Measurements from ENCODE around the gene HOXB9. TPM values are rescaled to one million over a fixed set of nuclear protein-coding genes. Genes with fewer than 3 reads are reported as not detected.

The HOXB9 gene
- total and polyA plus RNA-seq, 2 donors (not counting 1 experiment from before 2014, with no cell fraction given) = not detected

DNA sequence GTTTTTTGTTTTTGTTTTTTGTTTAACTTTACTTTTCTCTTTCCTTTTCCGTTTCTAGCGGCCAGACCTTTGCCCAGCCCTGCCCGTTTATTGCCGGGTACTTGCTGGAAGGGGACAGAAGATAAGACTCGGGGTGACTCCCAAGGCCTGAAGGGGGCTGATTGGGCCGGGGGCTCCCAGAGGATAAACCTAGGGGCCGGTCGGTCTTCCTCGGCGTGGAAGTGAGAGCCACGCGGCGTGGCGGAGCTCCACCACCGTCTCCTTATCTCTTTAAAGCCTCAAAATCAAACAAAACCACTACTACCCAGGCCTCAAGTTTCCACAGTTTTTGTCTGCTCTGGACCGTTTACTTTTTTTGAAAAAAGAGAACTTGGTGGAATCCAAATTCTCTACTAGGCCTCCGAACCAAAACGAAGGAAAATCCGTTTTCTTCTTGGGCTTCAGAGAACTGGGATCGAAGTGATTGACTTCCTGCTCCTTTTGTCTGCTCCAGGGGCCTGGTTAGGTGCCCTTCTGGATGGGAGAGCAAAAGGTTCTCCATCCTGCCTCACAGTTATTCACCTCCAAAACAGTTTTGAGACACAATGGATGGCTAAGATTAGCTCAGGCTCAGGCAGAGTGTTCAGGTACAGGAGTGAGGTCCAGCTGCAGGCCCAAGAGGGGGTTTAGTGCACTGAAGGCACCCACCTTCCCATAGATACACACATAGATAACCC lies 8.5 kb upstream of the HOXB9 start:
- Histone ChIP-seq H3K4me1 (ENCODE audit: control insufficient read depth, extremely low read depth, insufficient read depth, low read length) (no peaks in the 10 kb centered on the region), H3K9ac (ENCODE audit: insufficient read depth, low read length) (no peak overlapping the region), H2AFZ (ENCODE audit: low read length) (no peak overlapping the region), H3K36me3 (ENCODE audit: control insufficient read depth, insufficient read depth, low read length) (no peaks in the 10 kb centered on the region), H3K4me3 (replicated peaks in 1 of 4; ENCODE audit: control extremely low read depth in 1 of 4, insufficient read depth in 1 of 4, low read depth in 3 of 4, low read length in 4 of 4) (no peak overlapping the region), H3K4me2 (ENCODE audit: extremely low read depth, insufficient read depth, low read length) (no peak overlapping the region), H3K27me3 (ENCODE audit: control insufficient read depth, insufficient read depth, low read length) (peaks cover 96% of the 10 kb centered on the region), H3K9me3 (ENCODE audit: control insufficient read depth, insufficient read depth, low read depth, low read length) (no peaks in the 10 kb centered on the region), H3K27ac (ENCODE audit: insufficient read depth, low read length) (no peak overlapping the region), H4K20me1 (ENCODE audit: control insufficient read depth, extremely low read depth, insufficient read depth, low read length) (no peaks in the 10 kb centered on the region), H3K79me2 (ENCODE audit: control insufficient read depth, insufficient read depth, low read length) (no peaks in the 10 kb centered on the region)
- no peak for DNase-seq (ENCODE audit: low read depth in 2 of 2)
- TF ChIP-seq EZH2 (IDR thresholded peaks at IDR 0.05; ENCODE audit: low read length, missing control alignments) = no peak
- TF ChIP-seq, protein P1, sequence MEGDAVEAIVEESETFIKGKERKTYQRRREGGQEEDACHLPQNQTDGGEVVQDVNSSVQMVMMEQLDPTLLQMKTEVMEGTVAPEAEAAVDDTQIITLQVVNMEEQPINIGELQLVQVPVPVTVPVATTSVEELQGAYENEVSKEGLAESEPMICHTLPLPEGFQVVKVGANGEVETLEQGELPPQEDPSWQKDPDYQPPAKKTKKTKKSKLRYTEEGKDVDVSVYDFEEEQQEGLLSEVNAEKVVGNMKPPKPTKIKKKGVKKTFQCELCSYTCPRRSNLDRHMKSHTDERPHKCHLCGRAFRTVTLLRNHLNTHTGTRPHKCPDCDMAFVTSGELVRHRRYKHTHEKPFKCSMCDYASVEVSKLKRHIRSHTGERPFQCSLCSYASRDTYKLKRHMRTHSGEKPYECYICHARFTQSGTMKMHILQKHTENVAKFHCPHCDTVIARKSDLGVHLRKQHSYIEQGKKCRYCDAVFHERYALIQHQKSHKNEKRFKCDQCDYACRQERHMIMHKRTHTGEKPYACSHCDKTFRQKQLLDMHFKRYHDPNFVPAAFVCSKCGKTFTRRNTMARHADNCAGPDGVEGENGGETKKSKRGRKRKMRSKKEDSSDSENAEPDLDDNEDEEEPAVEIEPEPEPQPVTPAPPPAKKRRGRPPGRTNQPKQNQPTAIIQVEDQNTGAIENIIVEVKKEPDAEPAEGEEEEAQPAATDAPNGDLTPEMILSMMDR (conservative IDR thresholded peaks at IDR 0.05 in 1 of 2, IDR thresholded peaks at IDR 0.05 in 1 of 2; ENCODE audit: low read depth in 1 of 2, low read length in 2 of 2) = no peak

DNA sequence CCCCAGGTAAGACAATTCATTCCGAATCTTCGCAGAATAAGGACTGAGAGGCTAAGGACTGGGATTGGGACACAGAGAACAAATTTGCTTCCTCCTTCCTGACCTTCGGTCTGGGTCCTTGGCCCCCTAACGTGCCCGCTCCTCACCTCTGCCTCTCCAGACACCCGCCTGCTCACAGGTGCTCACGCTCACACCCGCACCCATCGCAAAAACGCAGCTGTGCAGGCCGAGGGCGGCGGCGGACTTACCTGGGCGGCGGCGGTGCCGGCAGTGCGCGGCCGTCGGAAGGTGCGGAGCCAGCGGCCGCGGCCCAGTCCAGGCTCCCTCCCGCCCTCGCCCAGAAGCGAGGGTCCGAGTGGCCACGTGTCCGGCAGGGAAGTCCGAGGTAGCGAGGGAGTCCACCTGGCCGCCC lies 7.1 kb upstream of the HOXB9 start:
- Histone ChIP-seq H3K9ac (ENCODE audit: insufficient read depth, low read length) (no peak overlapping the region), H3K79me2 (ENCODE audit: control insufficient read depth, insufficient read depth, low read length) (no peaks in the 10 kb centered on the region), H3K9me3 (ENCODE audit: control insufficient read depth, insufficient read depth, low read depth, low read length) (no peaks in the 10 kb centered on the region), H3K27ac (ENCODE audit: insufficient read depth, low read length) (no peak overlapping the region), H4K20me1 (ENCODE audit: control insufficient read depth, extremely low read depth, insufficient read depth, low read length) (no peaks in the 10 kb centered on the region), H3K4me2 (ENCODE audit: extremely low read depth, insufficient read depth, low read length) (no peak overlapping the region), H3K27me3 (ENCODE audit: control insufficient read depth, insufficient read depth, low read length) (peaks cover 96% of the 10 kb centered on the region), H3K36me3 (ENCODE audit: control insufficient read depth, insufficient read depth, low read length) (no peaks in the 10 kb centered on the region), H3K4me1 (ENCODE audit: control insufficient read depth, extremely low read depth, insufficient read depth, low read length) (no peaks in the 10 kb centered on the region), H2AFZ (ENCODE audit: low read length) (no peak overlapping the region), H3K4me3 (replicated peaks in 1 of 4; ENCODE audit: control extremely low read depth in 1 of 4, insufficient read depth in 1 of 4, low read depth in 3 of 4, low read length in 4 of 4) (no peak overlapping the region)
- TF ChIP-seq, protein P1 (conservative IDR thresholded peaks at IDR 0.05 in 1 of 2, IDR thresholded peaks at IDR 0.05 in 1 of 2; ENCODE audit: low read depth in 1 of 2, low read length in 2 of 2) = no peak
- peak; percentile 99 for TF ChIP-seq EZH2 (IDR thresholded peaks at IDR 0.05; ENCODE audit: low read length, missing control alignments)
- DNase-seq (ENCODE audit: low read depth in 2 of 2) = no peak

DNA sequence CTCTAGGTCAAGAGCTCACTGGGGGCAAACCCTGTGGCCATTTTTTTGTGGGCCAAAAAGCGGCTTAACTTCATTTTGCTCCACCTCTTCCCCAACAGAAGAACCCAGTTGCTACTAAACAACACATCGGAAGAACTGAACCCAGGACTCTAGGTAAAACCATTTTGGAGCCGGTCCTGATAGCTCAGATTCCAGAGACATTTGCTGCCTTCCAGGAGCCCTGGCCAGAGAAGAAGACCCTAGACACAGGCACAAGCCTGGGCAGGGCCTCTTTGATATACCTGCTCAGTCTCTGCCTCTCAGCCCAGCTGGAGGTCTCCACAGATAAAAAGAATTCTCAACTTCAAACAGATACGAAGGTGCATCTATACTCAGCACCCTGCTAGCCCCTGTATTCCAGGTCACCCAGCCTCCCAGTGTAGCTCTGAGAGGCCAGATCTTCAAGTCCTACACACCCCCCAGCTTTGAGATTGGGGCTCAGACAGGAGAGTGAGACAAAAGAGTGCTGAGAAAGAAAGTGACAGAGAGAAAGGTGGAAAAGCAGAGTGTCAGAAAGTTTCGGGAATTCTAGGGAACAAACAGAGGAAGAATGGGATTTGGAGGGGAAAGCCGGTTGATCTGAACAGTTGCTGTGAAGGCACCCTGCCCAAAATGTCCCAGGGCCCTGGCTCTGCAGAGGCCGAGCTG lies 6.6 kb upstream of the HOXB9 start:
- DNase-seq (ENCODE audit: low read depth in 2 of 2) = no peak
- Histone ChIP-seq H3K9me3 (ENCODE audit: control insufficient read depth, insufficient read depth, low read depth, low read length) (no peaks in the 10 kb centered on the region), H3K4me3 (replicated peaks in 1 of 4; ENCODE audit: control extremely low read depth in 1 of 4, insufficient read depth in 1 of 4, low read depth in 3 of 4, low read length in 4 of 4) (no peak overlapping the region), H3K4me2 (ENCODE audit: extremely low read depth, insufficient read depth, low read length) (no peak overlapping the region), H3K36me3 (ENCODE audit: control insufficient read depth, insufficient read depth, low read length) (no peaks in the 10 kb centered on the region), H3K4me1 (ENCODE audit: control insufficient read depth, extremely low read depth, insufficient read depth, low read length) (no peaks in the 10 kb centered on the region), H2AFZ (ENCODE audit: low read length) (no peak overlapping the region), H3K79me2 (ENCODE audit: control insufficient read depth, insufficient read depth, low read length) (no peaks in the 10 kb centered on the region), H3K27ac (ENCODE audit: insufficient read depth, low read length) (no peak overlapping the region), H3K27me3 (ENCODE audit: control insufficient read depth, insufficient read depth, low read length) (peaks cover 96% of the 10 kb centered on the region), H4K20me1 (ENCODE audit: control insufficient read depth, extremely low read depth, insufficient read depth, low read length) (no peaks in the 10 kb centered on the region), H3K9ac (ENCODE audit: insufficient read depth, low read length) (no peak overlapping the region)
- TF ChIP-seq EZH2 (IDR thresholded peaks at IDR 0.05; ENCODE audit: low read length, missing control alignments) = no peak

All from fibroblast of lung (primary cell).